ENCODE measurements around the gene RALGPS2.

GRCh38 chr1:178870221-178870620 lies 145.2 kb downstream of the RALGPS2 start:
- TF ChIP-seq EZH2 (IDR thresholded peaks at IDR 0.05; ENCODE audit: insufficient read depth, poor library complexity, severe bottlenecking) (no peak), EZH2phosphoT487 (IDR thresholded peaks at IDR 0.05; ENCODE audit: insufficient read depth, low read depth) (no peak)
